HG02763 (cell line): Measurements from ENCODE around the gene ZNF480.
A peak's percentile ranks its signal among the peaks of the same experiment; 100 is the strongest.
"Not testable (repeated sequence)": the region's sequence is repeated elsewhere in the genome, so short reads cannot be mapped to it uniquely, and the experiment has no call there.

Experiments
- ATAC-seq: cut with Tn5 transposase; IDR thresholded peaks from one replicate; pipeline ENCODE4 v1.9.1; 2021; ENCODE audit warnings: mild to moderate bottlenecking, moderate library complexity; ENCODE audit not compliant: unreplicated experiment

Gene ZNF480

DNA sequence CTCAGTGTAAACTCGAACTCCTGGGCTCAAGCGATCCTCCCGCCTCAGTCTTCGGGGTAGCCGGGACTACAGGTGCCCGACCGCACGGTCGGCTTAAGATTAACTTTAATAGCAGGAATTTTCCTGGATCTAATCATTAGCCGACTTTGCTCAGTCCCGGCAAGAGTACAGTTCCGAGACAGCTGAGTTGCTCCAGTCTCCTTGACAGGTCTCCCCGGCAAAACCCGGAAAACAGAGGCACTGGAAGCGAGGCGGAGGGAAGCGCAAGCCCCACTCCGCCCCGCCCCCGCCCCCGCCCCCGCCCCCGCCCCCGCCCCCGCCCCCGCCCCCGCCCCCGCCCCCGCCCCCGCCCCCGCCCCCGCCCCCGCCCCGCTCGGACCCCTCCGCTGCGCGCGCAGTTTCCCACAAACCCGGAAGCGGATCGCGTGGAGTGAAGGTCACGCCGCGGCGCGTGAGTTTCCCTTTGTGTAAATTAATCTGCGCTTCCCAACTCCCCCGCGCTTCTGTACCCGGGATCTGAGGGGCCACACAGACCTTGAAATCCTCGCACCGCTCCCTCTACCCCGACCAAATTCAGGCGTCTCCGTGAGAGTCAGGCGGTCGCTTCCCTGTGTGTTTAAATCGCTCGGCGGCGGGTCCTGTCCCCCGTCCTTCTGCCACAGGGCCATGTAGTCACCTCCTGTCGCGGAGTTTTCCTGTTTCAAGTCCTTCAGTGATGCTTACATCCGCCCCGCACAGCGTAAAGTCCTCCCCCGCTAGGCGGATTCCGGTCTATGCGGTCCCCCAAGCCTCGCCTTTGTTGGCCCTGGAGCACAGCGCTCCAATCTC lies at the start of gene ZNF480:
Gene ZNF480, plus strand, starts transcription at position 397 of the 828 bp plus-strand sequence. CDS start 3,244 bp downstream, outside the sequence.
- no peak for ATAC-seq

DNA sequence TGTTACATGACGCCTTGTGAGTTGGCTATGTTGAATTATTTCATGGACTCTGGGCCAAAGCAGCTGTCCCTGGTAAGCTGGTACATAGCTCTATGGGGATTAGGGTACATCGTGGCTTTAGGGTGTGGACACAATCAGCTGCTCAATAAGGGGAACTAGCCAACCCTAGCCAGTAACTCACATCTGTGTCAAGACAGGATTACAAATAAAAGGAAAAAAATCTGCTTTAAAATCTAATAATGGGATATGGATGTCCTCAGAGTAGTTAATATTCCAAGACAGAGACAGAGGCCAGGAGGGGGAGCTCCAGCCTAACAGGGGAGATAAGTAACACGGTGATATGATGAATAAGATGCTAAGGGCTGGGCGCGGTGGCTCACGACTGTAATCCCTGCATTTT lies 48.7 kb upstream of the ZNF480 start:
- no peak for ATAC-seq

DNA sequence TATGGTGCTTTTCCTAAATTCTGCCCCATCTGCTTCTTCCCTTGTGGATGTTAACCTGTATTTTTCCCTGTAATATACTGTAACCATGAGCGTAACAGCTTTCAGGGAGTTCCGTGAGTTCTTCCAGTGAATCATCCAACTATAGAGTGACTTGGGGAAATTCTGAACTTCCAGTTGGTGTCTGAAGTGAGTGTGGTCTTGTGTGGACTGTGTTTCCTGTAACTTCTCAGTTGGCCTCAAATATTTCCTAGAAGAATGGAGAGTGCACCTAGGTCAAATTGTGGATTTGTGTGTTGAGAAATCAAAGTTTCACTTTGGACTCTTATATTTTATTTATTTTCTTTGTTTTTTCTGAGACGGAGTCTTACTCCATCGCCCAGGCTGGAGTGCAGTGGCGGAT lies 38.5 kb upstream of the ZNF480 start:
- ATAC-seq, result no peak

DNA sequence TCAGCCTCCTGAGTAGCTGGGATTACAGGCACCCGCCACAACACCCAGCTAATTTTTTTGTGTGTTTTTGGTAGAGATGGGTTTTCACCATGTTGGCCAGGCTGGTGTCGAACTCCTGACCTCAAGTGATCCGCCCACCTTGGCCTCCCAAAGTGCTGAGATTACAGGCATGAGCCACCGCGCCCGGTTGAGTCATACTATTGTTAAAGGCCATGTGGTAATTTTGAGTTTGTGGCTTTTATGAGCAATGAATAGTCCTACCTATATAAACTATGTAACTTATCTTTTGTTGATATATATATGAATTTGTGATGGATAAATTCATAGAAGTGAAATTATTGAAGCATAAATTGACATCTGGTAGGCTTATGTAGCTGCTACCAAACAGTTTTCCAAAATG lies 31.4 kb upstream of the ZNF480 start:
- ATAC-seq, result not testable (repeated sequence)

DNA sequence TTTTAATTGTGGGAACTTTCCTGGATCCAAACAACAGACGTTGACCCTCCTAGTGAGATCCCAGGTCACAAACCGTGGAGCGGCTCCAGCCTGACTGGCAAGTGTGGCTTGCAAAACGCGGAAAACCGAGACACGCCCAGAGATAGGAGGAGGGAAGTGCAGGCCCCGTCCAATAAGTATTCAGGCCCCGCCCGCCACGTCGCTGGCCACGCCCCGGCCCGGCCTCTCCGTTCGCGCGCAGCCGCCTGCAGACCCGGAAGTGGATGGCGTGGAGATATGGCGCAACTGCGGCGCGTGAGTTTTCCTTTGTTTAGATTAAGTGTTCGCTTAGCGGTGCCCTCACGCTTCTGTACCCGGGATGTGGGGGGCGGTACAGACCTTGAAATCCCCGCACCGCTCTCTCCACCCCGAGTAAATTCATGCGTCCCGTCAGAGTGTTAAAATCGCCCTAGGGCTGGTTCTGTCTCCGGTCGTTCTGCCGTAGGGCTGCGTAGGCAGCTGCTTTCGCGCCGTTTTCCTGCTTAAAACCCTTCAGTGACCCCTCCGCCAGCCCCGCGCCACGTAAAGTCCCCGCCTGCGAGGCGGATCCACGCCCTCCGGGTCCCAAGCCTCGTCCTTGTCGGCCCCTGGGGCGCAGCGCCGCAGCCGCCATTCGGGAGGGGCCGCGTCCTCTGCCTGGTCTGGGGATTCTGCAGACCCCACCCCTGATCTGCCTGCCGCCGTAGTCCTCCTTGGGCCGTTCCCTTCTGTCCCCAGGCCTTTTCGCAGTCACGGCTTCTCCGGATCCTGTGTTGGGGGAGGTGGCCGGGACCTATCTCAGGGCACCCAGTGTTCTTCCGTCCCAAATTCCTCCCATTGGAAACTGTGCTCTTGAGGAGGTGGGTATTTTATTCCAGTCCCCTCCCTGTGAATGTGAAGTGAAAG lies 27.4 kb upstream of the ZNF480 start, which contains the start of gene ZNF766:
Gene ZNF766, plus strand, starts transcription at position 250 of the 924 bp plus-strand sequence. Its CDS starts 27 bp downstream, at position 277.
- peak; percentile 95 for ATAC-seq

DNA sequence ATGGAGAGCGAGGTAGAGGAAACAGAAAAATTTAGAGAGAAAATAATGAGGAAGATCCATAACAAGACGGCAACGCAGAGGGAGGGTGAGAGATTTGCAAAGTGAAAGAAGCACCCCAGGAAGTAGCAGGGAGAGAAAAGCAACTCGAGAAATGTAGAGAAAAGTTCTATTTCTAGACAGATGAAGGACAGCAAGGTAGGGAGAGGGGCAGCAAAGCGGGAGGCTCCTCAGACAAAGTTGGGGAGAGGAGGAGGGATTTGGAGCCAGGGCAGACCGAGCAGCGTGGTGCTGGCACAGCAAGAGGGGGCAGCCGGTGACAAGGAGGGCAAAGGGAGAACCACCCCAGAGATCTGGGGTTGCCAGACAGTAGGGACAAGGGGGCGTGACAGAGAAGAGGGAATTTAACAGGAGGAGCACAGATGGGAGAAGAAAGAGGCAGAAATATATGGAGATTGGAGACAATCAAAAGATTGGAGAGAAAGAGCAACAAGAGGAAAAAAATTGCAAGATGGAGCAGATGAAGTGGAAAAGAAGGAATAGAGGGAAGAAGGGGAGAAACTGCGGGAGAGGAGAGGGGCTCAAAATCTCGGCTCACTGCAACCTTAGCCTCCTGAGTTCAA lies 26.6 kb upstream of the ZNF480 start:
- ATAC-seq, result no peak

DNA sequence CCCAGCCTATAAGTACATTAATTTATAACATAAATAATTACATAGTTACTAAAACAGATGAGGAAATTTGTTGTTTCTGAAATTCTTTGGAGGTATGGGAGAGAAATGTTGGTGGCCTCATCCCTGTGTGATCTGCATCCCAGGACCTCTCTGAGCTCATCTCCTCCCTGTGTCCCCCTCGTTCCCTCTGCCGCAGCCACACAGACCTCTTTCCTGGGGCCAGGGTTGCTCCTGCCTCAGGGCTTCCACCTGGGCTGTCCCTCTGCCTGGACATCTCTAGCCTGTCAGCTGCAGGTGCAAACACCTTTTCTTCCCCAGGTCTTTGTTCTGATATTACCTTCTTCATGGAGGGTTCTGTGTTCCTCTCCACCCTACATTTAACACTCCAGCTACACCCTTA lies 23.7 kb upstream of the ZNF480 start:
- no peak for ATAC-seq

DNA sequence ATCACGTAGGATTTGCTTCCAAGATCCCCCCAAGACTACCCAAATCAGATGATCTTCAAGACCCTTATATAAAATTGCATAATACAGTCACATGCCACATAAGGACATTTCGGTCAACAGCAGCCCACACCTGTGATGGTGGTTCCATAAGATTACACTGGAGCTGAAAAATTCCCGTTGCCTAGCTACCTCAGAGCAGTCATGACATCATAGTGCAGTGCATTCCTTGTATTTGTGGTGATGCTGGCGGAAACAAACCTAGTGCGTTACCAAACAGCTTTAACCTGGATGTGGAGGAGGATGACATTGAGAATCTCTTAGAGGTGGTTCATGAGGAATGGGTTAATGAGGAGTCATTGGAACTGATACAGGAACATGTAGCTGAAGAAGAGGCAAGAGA lies 22.8 kb upstream of the ZNF480 start:
- ATAC-seq, result no peak

DNA sequence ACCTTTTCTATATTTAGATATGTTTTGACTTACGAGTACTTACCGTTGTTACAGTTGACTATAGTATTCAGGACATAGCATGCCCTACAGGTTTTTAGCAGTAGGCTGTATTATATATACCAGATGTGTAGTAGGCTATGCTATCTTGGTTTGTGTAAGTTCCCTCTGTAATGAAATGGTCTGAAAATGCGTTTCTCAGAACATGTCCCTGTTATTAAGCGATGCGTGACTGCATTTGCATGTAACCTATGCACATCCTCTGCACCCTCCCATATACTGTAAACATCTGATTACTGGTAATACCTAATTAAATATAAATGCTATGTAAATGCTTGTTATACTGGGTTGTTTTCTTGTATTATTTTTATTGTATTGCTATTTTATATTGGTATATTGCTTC lies 21.0 kb upstream of the ZNF480 start:
- no peak for ATAC-seq

DNA sequence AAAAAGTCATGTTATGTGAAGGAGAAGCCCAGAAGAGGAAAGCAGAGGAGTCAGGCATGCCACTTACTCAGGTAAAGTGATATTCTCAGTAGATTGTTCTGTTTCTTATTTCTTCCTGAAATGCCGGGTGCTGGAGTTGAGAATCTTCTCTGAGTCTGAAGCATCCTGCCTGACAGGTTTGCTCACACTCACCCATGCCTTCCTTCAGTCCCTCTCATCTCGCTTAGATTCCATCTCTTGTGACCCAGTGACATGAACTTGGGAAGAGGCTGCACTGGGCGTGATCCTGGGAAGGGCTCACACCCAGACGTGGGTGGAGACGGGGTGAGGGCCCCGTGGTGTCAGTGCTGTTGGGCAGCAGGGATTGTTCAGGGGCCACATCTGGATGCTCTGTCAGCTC lies 19.5 kb upstream of the ZNF480 start:
- ATAC-seq, result no peak

DNA sequence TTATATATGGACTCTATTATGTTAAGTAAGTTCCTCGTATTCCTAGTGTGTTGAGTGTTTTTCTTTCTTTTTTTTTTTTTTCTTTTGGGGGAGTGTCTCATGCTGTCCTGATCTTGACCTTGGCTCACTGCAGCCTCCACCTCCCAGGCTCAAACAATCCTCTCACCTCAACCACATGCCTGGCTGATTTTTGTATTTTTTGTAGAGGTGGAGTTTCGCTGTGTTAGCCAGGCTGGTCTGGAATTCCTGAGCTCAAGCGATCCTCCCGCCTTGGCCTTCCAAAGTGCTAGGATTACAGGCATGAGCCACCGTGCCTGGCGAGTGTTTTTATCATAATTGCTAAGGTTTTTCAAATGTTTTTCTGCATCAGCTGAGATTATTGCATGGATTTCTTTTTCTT lies 10.7 kb upstream of the ZNF480 start:
- no peak for ATAC-seq

DNA sequence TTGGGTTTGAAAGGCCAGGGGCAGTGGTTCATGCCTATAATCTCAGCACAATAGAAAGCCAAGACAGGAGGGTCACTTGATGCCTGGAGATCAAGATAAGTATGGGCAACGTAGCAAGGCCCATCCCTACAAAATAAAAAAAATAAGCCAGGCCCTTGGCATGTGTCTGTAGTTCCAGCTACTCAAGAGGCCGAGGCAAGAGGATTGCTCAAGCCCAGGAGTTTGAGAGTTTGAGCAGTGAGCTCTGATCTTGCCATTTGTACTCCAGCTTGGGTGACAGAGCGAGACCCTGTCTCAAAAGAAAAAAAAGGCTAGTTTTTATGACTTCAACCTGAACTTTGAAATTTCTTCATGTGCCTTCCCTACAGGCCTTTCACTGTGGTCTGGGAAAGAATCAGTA lies 5.2 kb upstream of the ZNF480 start:
- no peak for ATAC-seq

DNA sequence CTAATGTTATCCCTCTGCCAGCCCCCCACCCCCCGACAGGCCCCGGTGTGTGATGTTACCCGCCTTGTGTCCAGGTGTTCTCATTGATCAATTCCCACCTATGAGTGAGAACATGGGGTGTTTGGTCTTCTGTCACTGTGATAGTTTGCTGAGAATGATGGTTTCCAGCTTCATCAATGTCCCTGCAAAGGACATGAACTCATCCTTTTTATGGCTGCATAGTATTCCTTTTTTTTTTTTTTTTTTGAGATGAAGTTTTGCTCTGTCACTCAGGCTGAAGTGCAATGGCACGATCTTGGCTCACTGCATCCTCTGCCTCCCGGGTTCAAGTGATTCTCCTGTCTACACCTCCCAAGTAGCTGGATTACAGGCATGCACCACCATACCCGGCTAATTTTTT lies 4.0 kb upstream of the ZNF480 start:
- ATAC-seq, result not testable (repeated sequence)

DNA sequence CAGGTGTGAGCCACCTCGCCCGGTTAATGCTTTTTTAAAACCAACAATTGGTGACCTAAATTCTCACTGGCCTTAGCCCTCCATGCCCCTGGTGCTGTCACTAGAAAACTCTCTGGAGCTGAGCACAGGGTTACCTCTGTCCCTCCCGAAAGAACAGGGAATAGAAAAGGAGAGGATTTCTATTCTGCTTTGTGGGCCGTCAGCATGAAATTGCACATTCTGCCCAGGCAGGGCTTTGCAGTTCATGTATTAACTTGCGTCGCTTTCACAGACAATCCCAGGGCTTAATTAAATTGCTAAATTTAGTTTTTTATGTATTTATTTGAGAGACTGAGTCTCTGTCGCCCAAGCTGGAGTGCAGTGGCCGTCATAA lies 583 bp upstream of the ZNF480 start:
- ATAC-seq, result no peak

DNA sequence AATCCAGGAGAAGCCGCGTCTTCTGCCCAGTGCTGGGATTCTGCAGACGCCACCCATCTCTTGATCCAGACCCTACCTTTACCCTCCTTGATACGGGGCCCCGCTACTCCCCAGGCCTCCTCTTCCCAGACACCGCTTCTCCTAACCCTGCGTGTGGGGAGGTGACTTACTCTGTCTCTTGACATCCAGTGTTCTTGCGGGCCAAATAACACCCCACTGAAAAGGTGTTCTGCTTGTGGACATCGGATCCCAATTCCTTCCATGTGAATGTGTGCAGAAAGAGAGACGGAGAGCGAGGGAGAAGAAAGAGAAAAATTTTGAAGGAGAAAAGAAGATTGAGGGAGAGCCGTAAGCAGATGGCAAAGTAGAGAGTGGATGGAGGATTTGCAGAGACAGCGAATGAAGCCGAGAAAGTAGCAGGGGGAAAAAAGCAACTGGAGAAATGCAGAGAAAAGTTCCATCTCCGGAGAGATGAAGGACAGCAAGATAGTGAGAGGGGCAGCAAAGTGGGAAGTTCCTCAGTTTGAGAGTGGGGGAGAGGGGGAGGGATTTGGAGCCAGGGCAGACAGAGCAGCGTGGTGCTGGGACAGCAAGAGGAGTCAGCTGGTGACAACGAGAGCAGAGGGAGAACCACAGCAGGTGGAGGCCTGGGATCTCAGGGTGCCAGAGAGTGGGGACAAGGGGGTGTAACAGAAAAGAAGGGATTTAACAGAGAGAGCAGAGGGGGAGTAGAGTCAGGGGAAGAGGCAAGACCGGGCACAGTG lies 814 bp downstream of the ZNF480 start:
- no peak for ATAC-seq

DNA sequence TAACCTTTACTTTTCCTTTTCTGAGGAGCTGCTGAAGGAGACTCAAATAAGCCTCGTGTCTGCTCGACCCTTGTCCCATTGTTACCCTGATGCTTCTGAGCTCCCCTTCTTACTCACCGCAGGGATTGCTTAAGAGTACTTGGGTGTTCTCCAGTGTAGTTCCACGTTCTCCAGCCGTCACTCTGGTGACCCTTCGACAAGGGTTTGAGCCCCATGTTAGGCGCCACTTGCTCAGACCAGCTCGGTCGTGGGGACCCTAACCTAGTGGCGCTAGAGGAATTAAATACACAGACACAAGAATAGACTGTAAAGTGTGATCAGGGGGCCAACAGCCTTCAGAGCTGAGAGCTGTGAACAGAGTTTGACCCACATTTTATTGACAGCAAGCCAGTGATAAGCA lies 10.3 kb downstream of the ZNF480 start:
- ATAC-seq, result no peak

DNA sequence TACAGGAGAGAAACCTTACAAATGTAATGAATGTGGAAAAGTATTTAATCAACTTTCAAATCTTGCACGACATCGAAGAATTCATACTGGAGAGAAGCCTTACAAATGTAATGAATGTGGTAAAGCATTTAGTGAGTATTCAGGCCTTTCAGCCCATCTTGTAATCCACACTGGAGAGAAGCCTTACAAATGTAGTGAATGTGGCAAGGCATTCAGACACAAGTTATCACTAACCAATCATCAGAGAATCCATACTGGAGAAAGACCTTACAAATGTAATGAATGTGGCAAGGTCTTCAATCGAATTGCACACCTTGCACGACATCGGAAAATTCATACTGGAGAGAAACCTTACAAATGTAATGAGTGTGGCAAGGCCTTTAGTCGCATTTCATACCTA lies 25.5 kb downstream of the ZNF480 start:
- no peak for ATAC-seq

DNA sequence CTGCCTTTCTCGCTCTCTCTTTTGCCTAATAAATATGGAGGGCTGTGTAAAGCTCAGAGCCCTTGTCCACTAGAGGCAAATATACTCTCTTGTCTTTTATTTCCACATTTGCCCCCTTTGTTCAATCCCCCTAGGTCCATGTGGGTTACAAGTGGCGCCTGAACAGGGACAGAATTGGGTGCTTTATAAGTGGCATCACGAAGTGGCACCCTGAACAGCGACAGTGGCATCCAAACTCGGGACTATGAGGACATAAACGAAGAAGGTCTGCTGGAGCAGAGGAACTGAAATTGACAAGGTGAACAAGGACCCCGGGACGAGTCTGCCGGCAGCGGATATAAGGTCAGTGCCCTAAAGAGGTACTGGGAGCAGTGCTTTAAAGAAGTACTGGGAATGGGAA lies 34.8 kb downstream of the ZNF480 start:
- no peak for ATAC-seq

DNA sequence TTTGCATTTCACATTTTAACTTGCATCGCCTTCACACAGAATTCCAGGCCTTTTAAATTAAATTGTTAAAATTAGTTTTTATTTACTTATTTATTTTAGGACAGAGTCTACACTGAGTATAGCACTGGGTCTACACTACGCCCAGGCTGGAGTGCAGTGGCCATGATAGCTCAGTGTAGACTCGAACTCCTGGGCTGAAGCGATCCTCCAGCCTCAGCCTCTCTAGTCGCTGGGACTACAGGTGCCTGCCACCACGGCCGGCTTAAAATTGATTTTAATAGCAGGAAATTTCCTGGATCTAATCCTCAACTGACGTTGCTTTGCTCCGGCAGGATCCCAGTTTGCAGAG lies 38.8 kb downstream of the ZNF480 start:
- no peak for ATAC-seq

DNA sequence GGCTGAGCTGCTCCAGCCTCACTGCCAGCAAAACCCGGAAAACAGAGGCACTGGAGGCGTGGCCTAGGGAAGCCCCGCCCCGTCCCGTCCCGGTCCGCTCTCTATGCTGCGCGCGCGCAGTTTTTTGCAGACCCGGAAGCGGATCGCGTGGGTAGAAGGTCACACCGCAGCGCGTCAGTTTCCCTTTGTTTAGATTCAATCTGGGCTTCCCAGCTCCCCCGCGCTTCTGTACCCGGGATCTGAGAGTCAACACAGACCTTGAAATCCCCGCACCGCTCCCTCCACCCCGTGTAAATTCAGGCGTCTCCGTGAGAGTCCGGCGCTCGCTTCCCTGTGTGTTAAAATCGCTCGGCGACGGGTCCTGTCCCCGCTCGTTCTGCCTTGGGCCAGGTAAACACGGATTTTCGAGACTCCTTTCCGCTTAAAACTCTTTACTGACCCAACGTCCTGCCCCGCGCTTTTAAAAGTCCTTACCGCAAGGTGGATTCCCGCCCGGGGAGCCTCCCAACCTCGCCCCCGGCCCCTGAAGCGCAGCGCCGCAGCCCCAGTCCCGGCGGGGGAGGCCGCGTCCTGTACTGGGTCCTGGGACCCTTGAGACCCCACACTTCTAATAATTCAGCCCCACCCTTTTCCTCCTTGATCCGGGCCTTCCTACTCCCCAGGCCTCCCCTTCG lies 39.3 kb downstream of the ZNF480 start, which contains the start of gene ZNF610:
Gene ZNF610, plus strand, starts transcription at position 127 of the 674 bp plus-strand sequence. CDS start 12,930 bp downstream, outside the sequence.
- peak; percentile 74 for ATAC-seq
